Inflammatory macrophage treated with lipopolysaccharide for 1 hour (primary cell): ENCODE results near the gene CHMP2B.

Experiments
- DNase-seq, 2 donors: peaks; one replicate each; pipeline ENCODE4 v3.0.0-alpha.2; 2020 to 2022

The CHMP2B gene

GRCh38 chr3:87227104-87227834, at the start of gene CHMP2B:
TSS of gene CHMP2B (plus strand) at chr3:87227309. CDS start at chr3:87227523, 214 bp downstream.
- DNase-seq, result peak; percentile 92 to 98

- DNase-seq, result no peak
These were observed 47.5 kb upstream of the CHMP2B start for GRCh38 chr3:87179642-87180041.

GRCh38 chr3:87181551-87181950, 45.6 kb upstream of the CHMP2B start:
- DNase-seq, result no peak

- DNase-seq, result no peak
These were observed 45.1 kb upstream of the CHMP2B start for GRCh38 chr3:87182023-87182422.

- DNase-seq, result no peak
These were observed 40.4 kb upstream of the CHMP2B start for GRCh38 chr3:87186608-87187159.

GRCh38 chr3:87191175-87191574, 35.9 kb upstream of the CHMP2B start:
- no peak for DNase-seq

- DNase-seq, result no peak
These were observed 35.5 kb upstream of the CHMP2B start for GRCh38 chr3:87191641-87192040.

- DNase-seq, result no peak
These were observed 30.2 kb upstream of the CHMP2B start for GRCh38 chr3:87196879-87197278.

GRCh38 chr3:87197531-87197930, 29.6 kb upstream of the CHMP2B start:
- no peak for DNase-seq

- no peak for DNase-seq
These were observed 28.3 kb upstream of the CHMP2B start for GRCh38 chr3:87198774-87199173.

- DNase-seq, result no peak
These were observed 27.5 kb upstream of the CHMP2B start for GRCh38 chr3:87199628-87200027.

GRCh38 chr3:87200060-87200647, 27.0 kb upstream of the CHMP2B start:
- no peak for DNase-seq

GRCh38 chr3:87201727-87202126, 25.4 kb upstream of the CHMP2B start:
- no peak for DNase-seq

- no peak for DNase-seq
These were observed 23.3 kb upstream of the CHMP2B start for GRCh38 chr3:87203809-87204208.

- no peak for DNase-seq
These were observed 21.0 kb upstream of the CHMP2B start for GRCh38 chr3:87206070-87206469.

GRCh38 chr3:87206635-87207034, 20.5 kb upstream of the CHMP2B start:
- DNase-seq, result no peak

GRCh38 chr3:87207460-87207859, 19.6 kb upstream of the CHMP2B start:
- DNase-seq, result no peak

- DNase-seq, result no peak
These were observed 18.0 kb upstream of the CHMP2B start for GRCh38 chr3:87209111-87209510.

- no peak for DNase-seq
These were observed 8.5 kb upstream of the CHMP2B start for GRCh38 chr3:87218560-87218959.

GRCh38 chr3:87219611-87220010, 7.5 kb upstream of the CHMP2B start:
- no peak for DNase-seq

- no peak for DNase-seq
These were observed 1.4 kb upstream of the CHMP2B start for GRCh38 chr3:87225659-87226058.

- no peak for DNase-seq
These were observed 681 bp downstream of the CHMP2B start for GRCh38 chr3:87227835-87228144.

- DNase-seq, result no peak
These were observed 1.2 kb downstream of the CHMP2B start for GRCh38 chr3:87228316-87228715.

GRCh38 chr3:87229113-87229512, 2.0 kb downstream of the CHMP2B start:
- DNase-seq, result no peak

- DNase-seq, result no peak
These were observed 6.7 kb downstream of the CHMP2B start for GRCh38 chr3:87233805-87234204.
